Spleen (tissue), 7 donors: ENCODE data around the gene ATP1A2.

Source experiments
- POLR2AphosphoS5 ChIP-seq, 3 donors: sonication (generic); formaldehyde crosslinking; IDR thresholded peaks; one replicate each; pipeline ENCODE4 v1.5.1; 2017; ENCODE audit warnings: antibody characterized with exemption in 3 of 3
- TF ChIP-seq, protein P1 (sequence below), 11 experiments: fragments of 200-600 bp in 7 of 11; fragments of 450-650 bp in 4 of 11; sonication (generic) in 4 of 11; IDR thresholded peaks in 8 of 11; conservative IDR thresholded peaks in 3 of 11; 1 replicate in 7 of 11; 2 replicates in 4 of 11; pipeline versions ENCODE4 v1.4.0 to v1.8.0; 2016 to 2021; ENCODE audit warnings: antibody characterized with exemption in 11 of 11, inconsistent platforms in 4 of 11, mild to moderate bottlenecking in 1 of 11
- donor health status: DM: no; HTN: no; CAD: no; lungs with moderate emphysema.
- donor health status: DM: no; HTN: no; CAD: no.
- donor health status: DM: no; HTN: no; CAD: no.

- no peak for TF ChIP-seq POLR2AphosphoS5 (IDR thresholded peaks at IDR 0.05)
- TF ChIP-seq, protein P1, sequence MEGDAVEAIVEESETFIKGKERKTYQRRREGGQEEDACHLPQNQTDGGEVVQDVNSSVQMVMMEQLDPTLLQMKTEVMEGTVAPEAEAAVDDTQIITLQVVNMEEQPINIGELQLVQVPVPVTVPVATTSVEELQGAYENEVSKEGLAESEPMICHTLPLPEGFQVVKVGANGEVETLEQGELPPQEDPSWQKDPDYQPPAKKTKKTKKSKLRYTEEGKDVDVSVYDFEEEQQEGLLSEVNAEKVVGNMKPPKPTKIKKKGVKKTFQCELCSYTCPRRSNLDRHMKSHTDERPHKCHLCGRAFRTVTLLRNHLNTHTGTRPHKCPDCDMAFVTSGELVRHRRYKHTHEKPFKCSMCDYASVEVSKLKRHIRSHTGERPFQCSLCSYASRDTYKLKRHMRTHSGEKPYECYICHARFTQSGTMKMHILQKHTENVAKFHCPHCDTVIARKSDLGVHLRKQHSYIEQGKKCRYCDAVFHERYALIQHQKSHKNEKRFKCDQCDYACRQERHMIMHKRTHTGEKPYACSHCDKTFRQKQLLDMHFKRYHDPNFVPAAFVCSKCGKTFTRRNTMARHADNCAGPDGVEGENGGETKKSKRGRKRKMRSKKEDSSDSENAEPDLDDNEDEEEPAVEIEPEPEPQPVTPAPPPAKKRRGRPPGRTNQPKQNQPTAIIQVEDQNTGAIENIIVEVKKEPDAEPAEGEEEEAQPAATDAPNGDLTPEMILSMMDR (IDR thresholded peaks at IDR 0.05 in 8 of 11, conservative IDR thresholded peaks at IDR 0.05 in 3 of 11): no peak
These were observed 43.0 kb downstream of the ATP1A2 start for GRCh38 chr1:160158534-160158933.
